NCI-H2227 (cell line): ENCODE results near the gene SLC39A9.
"Not testable (repeated sequence)": the region's sequence is repeated elsewhere in the genome, so short reads cannot be mapped to it uniquely, and the experiment has no call there.

ENCODE experiments used
- DNase-seq: peaks from one replicate; lab custom pipeline; 2025; ENCODE audit not compliant: unreplicated experiment; lab: John Stamatoyannopoulos, UW

SLC39A9 gene

GRCh38 chr14:69416087-69416486, 17.6 kb downstream of the SLC39A9 start:
- DNase-seq: not testable (repeated sequence)

- DNase-seq: no peak
These were observed 24.8 kb downstream of the SLC39A9 start for GRCh38 chr14:69423279-69423678.

GRCh38 chr14:69424149-69424923, 25.8 kb downstream of the SLC39A9 start:
- no peak for DNase-seq

- DNase-seq: no peak
These were observed 29.1 kb downstream of the SLC39A9 start for GRCh38 chr14:69427596-69427995.

GRCh38 chr14:69428289-69428998, 30.0 kb downstream of the SLC39A9 start:
- no peak for DNase-seq

GRCh38 chr14:69429643-69430042, 31.2 kb downstream of the SLC39A9 start:
- DNase-seq: no peak

GRCh38 chr14:69430306-69430939, 31.9 kb downstream of the SLC39A9 start:
- DNase-seq: no peak

- DNase-seq: no peak
These were observed 33.9 kb downstream of the SLC39A9 start for GRCh38 chr14:69432364-69432763.

- no peak for DNase-seq
These were observed 41.2 kb downstream of the SLC39A9 start for GRCh38 chr14:69439521-69440270.

GRCh38 chr14:69441948-69442347, 43.5 kb downstream of the SLC39A9 start:
- DNase-seq: no peak

- DNase-seq: no peak
These were observed 44.9 kb downstream of the SLC39A9 start for GRCh38 chr14:69443296-69443805.

GRCh38 chr14:69449216-69449615, 50.7 kb downstream of the SLC39A9 start:
- no peak for DNase-seq

- DNase-seq: no peak
These were observed 53.4 kb downstream of the SLC39A9 start for GRCh38 chr14:69451941-69452340.

- no peak for DNase-seq
These were observed 59.9 kb downstream of the SLC39A9 start for GRCh38 chr14:69458350-69458749.

- DNase-seq: no peak
These were observed 60.6 kb downstream of the SLC39A9 start for GRCh38 chr14:69459122-69459521.

GRCh38 chr14:69460093-69460701, 61.7 kb downstream of the SLC39A9 start:
- DNase-seq: peak; percentile 80

- no peak for DNase-seq
These were observed 65.9 kb downstream of the SLC39A9 start for GRCh38 chr14:69464379-69464778.

GRCh38 chr14:69464829-69465228, 66.3 kb downstream of the SLC39A9 start:
- DNase-seq: no peak

- no peak for DNase-seq
These were observed 70.5 kb downstream of the SLC39A9 start for GRCh38 chr14:69468949-69469348.

- DNase-seq: no peak
These were observed 72.9 kb downstream of the SLC39A9 start for GRCh38 chr14:69471436-69471835.

- no peak for DNase-seq
These were observed 73.4 kb downstream of the SLC39A9 start for GRCh38 chr14:69471916-69472315.
